Measurements from ENCODE around the gene NDUFS2. TPM values are rescaled to one million over a fixed set of nuclear protein-coding genes. Genes with fewer than 3 reads are reported as not detected.

Gene NDUFS2
- total RNA-seq, 4 donors from 2014 or later: 73.0 to 118 (median 103) TPM

DNA sequence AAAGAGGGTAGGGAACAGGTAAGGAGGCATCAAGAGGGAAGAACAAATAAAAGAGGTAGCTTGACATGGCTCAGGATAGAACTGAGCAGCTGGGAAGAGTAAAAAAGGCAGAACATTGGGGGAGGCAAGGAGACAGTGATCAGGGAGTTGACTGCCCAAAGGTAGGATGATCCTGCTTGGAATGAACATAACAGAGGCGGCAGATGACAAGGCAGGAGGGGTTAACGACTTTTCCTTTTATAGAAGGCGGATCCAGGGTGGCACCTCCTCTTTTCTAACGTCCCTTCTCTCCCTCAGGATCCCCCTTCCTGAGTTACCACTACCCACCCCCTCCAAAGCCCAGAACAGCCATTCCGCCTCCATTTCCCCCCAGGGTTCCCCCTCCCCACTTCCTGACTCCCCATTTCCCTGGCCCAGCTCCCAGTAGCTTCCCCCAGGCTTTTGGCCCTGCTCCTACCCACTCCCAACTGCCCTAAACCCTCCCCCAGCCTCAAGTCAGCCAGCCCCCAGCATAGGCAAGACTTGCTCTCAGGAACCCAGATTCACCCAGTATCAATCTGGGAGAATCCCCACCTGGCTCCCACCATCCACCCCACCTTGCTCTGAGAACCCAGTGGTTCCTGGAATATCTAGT lies 2.5 kb upstream of the NDUFS2 start:
- no peaks in the 10 kb centered on the region for H3K9me3 ChIP-seq
- peak overlapping the region; percentile 95 to 98 (median 96) for H3K27ac ChIP-seq
- H3K36me3 ChIP-seq: peaks cover 0 to 12% (median 0%) of the 10 kb centered on the region in 3 donors
- 23 to 29% methylated on average over 5 of the region's 5 CpGs for WGBS, 2 donors
- H3K4me3 ChIP-seq: peak overlapping the region in 1 of 4 donors; percentile 50
- TF ChIP-seq, protein P1, sequence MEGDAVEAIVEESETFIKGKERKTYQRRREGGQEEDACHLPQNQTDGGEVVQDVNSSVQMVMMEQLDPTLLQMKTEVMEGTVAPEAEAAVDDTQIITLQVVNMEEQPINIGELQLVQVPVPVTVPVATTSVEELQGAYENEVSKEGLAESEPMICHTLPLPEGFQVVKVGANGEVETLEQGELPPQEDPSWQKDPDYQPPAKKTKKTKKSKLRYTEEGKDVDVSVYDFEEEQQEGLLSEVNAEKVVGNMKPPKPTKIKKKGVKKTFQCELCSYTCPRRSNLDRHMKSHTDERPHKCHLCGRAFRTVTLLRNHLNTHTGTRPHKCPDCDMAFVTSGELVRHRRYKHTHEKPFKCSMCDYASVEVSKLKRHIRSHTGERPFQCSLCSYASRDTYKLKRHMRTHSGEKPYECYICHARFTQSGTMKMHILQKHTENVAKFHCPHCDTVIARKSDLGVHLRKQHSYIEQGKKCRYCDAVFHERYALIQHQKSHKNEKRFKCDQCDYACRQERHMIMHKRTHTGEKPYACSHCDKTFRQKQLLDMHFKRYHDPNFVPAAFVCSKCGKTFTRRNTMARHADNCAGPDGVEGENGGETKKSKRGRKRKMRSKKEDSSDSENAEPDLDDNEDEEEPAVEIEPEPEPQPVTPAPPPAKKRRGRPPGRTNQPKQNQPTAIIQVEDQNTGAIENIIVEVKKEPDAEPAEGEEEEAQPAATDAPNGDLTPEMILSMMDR (IDR thresholded peaks at IDR 0.05): no peak
- TF ChIP-seq EP300 (IDR thresholded peaks at IDR 0.05) (no peak), POLR2A (IDR thresholded peaks at IDR 0.05) (no peak)
- peaks cover 7 to 90% (median 73%) of the 10 kb centered on the region in 4 donors for H3K4me1 ChIP-seq
- H3K27me3 ChIP-seq: no peaks in the 10 kb centered on the region
- no peak for DNase-seq (ENCODE audit: low spot score in 2 of 2)

DNA sequence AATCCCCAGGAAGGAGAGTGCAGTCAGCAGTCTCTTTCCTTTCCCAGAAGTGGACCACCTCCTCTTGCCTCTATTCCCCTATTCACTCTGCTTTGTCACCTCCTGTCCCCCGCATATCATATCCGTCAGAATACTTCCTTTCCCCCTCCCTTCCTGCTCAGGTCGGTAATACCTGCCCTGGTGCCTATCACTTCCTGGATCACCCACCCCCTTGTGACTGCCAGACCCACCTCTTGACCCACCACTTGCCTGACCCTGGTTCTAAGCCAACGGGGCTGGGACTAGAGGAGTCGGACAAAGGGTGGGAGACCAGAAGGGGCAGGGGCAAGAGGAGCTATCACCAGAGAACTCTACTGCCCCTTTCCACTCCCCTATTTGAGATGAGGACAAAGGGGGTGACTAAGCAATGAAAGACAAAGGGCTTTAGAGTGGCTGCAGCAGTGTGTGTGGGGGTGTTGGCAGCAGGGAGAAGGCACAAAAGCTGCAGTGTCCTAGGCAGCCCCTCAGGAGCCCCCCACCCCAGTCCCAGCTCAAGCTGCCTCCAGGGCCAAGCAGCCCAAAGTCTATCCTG lies 1.7 kb upstream of the NDUFS2 start:
- Histone ChIP-seq H3K27me3 (no peaks in the 10 kb centered on the region), H3K4me3 (peak overlapping the region in 2 of 4 donors; percentile 81 to 82), H3K9me3 (no peaks in the 10 kb centered on the region), H3K4me1 (peaks cover 7 to 90% (median 66%) of the 10 kb centered on the region in 4 donors), H3K36me3 (peaks cover 0 to 19% (median 0%) of the 10 kb centered on the region in 3 donors), H3K27ac (peak overlapping the region; percentile 95 to 98 (median 96))
- 29 to 37% methylated on average over 5 of the region's 5 CpGs for whole genome bisulfite sequencing, 2 donors
- DNase-seq (ENCODE audit: low spot score in 2 of 2): no peak
- TF ChIP-seq POLR2A (IDR thresholded peaks at IDR 0.05) (no peak), EP300 (IDR thresholded peaks at IDR 0.05) (no peak)
- TF ChIP-seq, protein P1 (IDR thresholded peaks at IDR 0.05): no peak

DNA sequence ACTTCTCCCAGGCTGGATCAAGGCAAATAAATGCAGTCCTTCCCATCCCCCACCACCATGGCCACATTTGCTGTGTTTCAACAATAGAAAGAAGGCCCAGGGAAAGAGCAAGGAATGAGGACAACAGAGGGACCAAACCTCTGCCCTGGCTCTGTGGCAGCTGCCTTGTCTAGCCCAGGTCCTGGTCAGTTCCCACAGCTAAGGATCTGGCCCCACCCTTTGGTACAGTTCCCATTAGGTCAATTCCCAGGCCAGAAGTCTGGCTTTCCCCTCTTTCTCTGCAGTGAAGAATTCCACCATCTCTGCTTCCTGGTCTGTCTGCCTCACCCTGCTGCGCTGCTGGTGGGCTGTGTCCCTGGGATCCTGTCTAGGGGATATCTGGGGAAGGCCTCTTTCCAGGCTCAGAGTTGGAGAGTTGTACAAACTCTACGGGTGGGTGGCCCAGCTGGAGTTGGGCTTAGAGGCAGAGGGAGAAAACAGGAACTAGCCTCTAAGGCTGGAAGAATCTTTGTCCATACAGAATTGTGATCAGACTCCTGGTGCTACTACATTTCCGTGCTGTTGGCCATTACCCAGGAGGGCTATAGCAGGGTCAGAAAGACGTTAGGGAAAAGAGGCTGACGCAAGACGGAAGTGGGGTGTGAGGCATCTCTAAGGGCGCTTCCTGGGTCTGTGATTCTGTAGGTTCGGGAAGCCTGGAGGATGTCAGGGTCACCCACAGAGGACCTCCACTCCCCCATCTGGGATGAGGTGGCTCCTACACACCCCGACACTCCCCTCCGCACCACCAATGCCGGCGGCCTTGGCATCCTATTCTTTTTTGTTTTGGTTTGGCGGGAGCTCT lies 953 bp upstream of the NDUFS2 start:
- Histone ChIP-seq H3K9me3 (no peaks in the 10 kb centered on the region), H3K36me3 (peaks cover 0 to 26% (median 0%) of the 10 kb centered on the region in 3 donors), H3K27me3 (no peaks in the 10 kb centered on the region), H3K4me3 (peak overlapping the region; percentile 36 to 82 (median 79)), H3K4me1 (peaks cover 7 to 90% (median 62%) of the 10 kb centered on the region in 4 donors), H3K27ac (peak overlapping the region; percentile 95 to 98 (median 96))
- TF ChIP-seq, protein P1 (IDR thresholded peaks at IDR 0.05): no peak
- TF ChIP-seq POLR2A (IDR thresholded peaks at IDR 0.05) (no peak), EP300 (IDR thresholded peaks at IDR 0.05) (peak in 1 of 2 donors; percentile 12)
- 5 to 18% methylated on average over 13 of the region's 13 CpGs for WGBS, 2 donors
- peak in 1 of 2 donors; percentile 80 for DNase-seq (ENCODE audit: low spot score in 2 of 2)

DNA sequence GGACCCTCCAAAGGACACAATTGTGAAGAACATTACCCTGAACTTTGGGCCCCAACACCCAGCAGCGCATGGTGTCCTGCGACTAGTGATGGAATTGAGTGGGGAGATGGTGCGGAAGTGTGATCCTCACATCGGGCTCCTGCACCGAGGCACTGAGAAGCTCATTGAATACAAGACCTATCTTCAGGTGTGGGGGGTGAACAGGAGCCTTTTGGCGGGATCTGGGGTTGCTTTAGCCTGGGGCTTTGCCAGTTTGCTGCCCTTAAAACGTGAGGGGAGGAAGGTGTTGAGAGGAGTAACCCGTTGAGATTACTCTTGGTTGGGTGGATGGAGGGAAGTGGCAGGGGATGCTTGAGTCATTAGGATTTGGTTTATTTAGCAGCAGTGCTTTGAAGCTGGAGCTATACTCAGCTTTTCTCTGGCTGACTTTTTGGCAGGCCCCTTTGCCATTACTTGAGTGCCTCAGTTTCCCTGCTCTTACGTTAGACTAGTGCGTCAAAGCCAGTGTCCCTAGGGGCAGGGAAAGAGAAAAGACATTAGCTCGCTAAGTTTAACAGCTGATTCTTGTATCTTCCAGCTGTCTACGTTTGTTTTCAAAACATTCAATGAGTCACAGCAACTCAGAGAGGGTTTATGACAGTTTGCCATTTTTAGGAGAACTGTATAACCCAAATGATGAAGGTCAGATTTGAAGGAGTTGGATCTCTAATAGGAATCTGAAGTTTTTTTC lies 4.4 kb downstream of the NDUFS2 start:
- Histone ChIP-seq H3K4me1 (peaks cover 0 to 60% (median 16%) of the 10 kb centered on the region in 4 donors), H3K36me3 (peaks cover 0 to 78% (median 8%) of the 10 kb centered on the region in 3 donors)
- 73 to 76% methylated on average over 12 of the region's 12 CpGs for WGBS, 2 donors

More for the DNA sequence above, 4.4 kb downstream of the NDUFS2 start:
- Histone ChIP-seq H3K4me3 (no peak overlapping the region), H3K27ac (peak overlapping the region in 3 of 4 donors; percentile 71 to 97 (median 73)), H3K27me3 (no peaks in the 10 kb centered on the region), H3K9me3 (no peaks in the 10 kb centered on the region)
- DNase-seq (ENCODE audit: low spot score in 2 of 2): no peak
- no peak for TF ChIP-seq EP300 (IDR thresholded peaks at IDR 0.05)
- TF ChIP-seq, protein P1 (IDR thresholded peaks at IDR 0.05): no peak
- no peak for TF ChIP-seq POLR2A (IDR thresholded peaks at IDR 0.05)

All from tibial nerve (tissue), 4 donors.